ENCODE measurements around the gene ARHGAP29.

GRCh38 chr1:94209425-94209824 lies 28.0 kb downstream of the ARHGAP29 start:
- TF ChIP-seq, protein P1, sequence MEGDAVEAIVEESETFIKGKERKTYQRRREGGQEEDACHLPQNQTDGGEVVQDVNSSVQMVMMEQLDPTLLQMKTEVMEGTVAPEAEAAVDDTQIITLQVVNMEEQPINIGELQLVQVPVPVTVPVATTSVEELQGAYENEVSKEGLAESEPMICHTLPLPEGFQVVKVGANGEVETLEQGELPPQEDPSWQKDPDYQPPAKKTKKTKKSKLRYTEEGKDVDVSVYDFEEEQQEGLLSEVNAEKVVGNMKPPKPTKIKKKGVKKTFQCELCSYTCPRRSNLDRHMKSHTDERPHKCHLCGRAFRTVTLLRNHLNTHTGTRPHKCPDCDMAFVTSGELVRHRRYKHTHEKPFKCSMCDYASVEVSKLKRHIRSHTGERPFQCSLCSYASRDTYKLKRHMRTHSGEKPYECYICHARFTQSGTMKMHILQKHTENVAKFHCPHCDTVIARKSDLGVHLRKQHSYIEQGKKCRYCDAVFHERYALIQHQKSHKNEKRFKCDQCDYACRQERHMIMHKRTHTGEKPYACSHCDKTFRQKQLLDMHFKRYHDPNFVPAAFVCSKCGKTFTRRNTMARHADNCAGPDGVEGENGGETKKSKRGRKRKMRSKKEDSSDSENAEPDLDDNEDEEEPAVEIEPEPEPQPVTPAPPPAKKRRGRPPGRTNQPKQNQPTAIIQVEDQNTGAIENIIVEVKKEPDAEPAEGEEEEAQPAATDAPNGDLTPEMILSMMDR (IDR thresholded peaks at IDR 0.05), result no peak
- no peak for TF ChIP-seq EHMT2 (IDR thresholded peaks at IDR 0.05; ENCODE audit: low read depth)
- no peak for TF ChIP-seq MAZ (IDR thresholded peaks at IDR 0.05; ENCODE audit: borderline replicate concordance, low read depth, low read length)
- no peak for TF ChIP-seq EP300 (IDR thresholded peaks at IDR 0.05)
- no peak for TF ChIP-seq POLR2A (IDR thresholded peaks at IDR 0.05; ENCODE audit: low read length)
- TF ChIP-seq MYC (IDR thresholded peaks at IDR 0.05; ENCODE audit: borderline replicate concordance, low read length), result no peak
- TF ChIP-seq NPAS2 (CRISPR knock-in tag; IDR thresholded peaks at IDR 0.05; ENCODE audit: borderline replicate concordance), result no peak
- no peak for TF ChIP-seq RCOR1 (IDR thresholded peaks at IDR 0.05; ENCODE audit: low read depth, low read length)
- TF ChIP-seq RARB (CRISPR knock-in tag; IDR thresholded peaks at IDR 0.05), result no peak
- no peak for TF ChIP-seq HDAC2 (IDR thresholded peaks at IDR 0.05)
